ENCODE results near the gene RPRD1A. TPM values are rescaled to one million over a fixed set of nuclear protein-coding genes. Genes with fewer than 3 reads are reported as not detected.

RPRD1A gene
- total and polyA plus RNA-seq, 2 of the 4 experiments (the other 2 are of a cell fraction) = 23.3 to 27.2 TPM

DNA sequence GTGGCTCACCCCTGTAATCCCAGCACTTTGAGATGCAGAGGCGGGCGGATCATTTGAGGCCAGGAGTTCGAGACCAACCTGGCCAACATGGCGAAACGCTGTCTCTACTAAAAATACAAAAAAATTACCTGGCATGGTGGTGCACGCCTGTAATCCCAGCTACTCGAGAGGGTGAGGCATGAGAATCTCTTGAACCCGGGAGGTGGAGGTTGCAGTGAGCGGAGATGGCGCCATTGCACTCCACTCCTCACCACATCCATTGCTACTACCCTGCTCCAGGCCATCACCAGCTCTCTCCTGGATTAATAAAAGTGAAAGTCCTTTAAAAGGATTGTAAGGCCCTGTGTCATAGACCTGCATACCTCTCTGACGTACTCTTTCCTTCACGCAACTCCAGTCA is 93.7 kb downstream of the RPRD1A start:
- H4K5ac ChIP-seq (ENCODE audit: low read depth, low read length) = no peak overlapping the region
- ChIA-PET CTCF (no interaction called here), POLR2A (ENCODE audit: unreplicated experiment) (no interaction called here)
- H3K36me3 ChIP-seq (ENCODE audit: control insufficient read depth, insufficient read depth, low read length) = peaks cover 15% of the 10 kb centered on the region
- no peak overlapping the region for H2BK20ac ChIP-seq (ENCODE audit: low read depth, low read length)
- no peaks in the 10 kb centered on the region for H3K9me1 ChIP-seq (ENCODE audit: insufficient read depth, low read length)
- ATAC-seq (ENCODE audit: low read depth) (no peak), DNase-seq (no peak)
- no peak overlapping the region for H2AK9ac ChIP-seq (replicated peaks; ENCODE audit: low read depth, low read length, poor library complexity)
- no TSS peak for BruUV-seq (replicated peaks)
- peak overlapping the region; percentile 96; the same call in 1 of the 2 replicates for H3K9ac ChIP-seq (ENCODE audit: low read depth, low read length)
- 100% methylated on average over 2 of the region's 12 CpGs; no CpG with 5 or more reads in 1 of the 2 experiments for WGBS, 2 experiments (ENCODE audit: extremely low coverage in 2 of 2, insufficient read length in 1 of 2)
- peaks cover 5% of the 10 kb centered on the region for H3K4me1 ChIP-seq (ENCODE audit: control insufficient read depth, insufficient read depth, low read length)
- H3K23ac ChIP-seq (ENCODE audit: low read depth, low read length) = no peak overlapping the region
- TF ChIP-seq MAFK (IDR thresholded peaks at IDR 0.05; ENCODE audit: low read depth, low read length) = no peak
- TF ChIP-seq CTCF (conservative IDR thresholded peaks at IDR 0.05; ENCODE audit: low read depth, low read length) = no peak
- no peak for TF ChIP-seq RCOR1 (IDR thresholded peaks at IDR 0.05; ENCODE audit: insufficient replicate concordance, low read length)
- TF ChIP-seq CHD1 (IDR thresholded peaks at IDR 0.05; ENCODE audit: low read depth, low read length) = no peak
- TF ChIP-seq MXI1 (IDR thresholded peaks at IDR 0.05; ENCODE audit: borderline replicate concordance, low read depth, low read length) = no peak
- no peak for TF ChIP-seq FOS (IDR thresholded peaks at IDR 0.05; ENCODE audit: low read depth, low read length)
- TF ChIP-seq CEBPB (IDR thresholded peaks at IDR 0.05; ENCODE audit: low read depth, low read length) = no peak
- TF ChIP-seq NFE2L2 (IDR thresholded peaks at IDR 0.05; ENCODE audit: low read depth, low read length) = no peak
- TF ChIP-seq, protein P1, sequence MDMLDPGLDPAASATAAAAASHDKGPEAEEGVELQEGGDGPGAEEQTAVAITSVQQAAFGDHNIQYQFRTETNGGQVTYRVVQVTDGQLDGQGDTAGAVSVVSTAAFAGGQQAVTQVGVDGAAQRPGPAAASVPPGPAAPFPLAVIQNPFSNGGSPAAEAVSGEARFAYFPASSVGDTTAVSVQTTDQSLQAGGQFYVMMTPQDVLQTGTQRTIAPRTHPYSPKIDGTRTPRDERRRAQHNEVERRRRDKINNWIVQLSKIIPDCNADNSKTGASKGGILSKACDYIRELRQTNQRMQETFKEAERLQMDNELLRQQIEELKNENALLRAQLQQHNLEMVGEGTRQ (IDR thresholded peaks at IDR 0.05; ENCODE audit: low read depth, low read length) = no peak
- TF ChIP-seq ELK1 (IDR thresholded peaks at IDR 0.05; ENCODE audit: borderline replicate concordance, low read depth, low read length) = no peak
- no peak for TF ChIP-seq SMC3 (IDR thresholded peaks at IDR 0.05; ENCODE audit: low read depth, low read length)
- no peak for TF ChIP-seq RAD21 (IDR thresholded peaks at IDR 0.05; ENCODE audit: low read length)
- TF ChIP-seq BHLHE40 (IDR thresholded peaks at IDR 0.05; ENCODE audit: low read depth, low read length) = no peak
- TF ChIP-seq MAZ (IDR thresholded peaks at IDR 0.05; ENCODE audit: borderline replicate concordance, low read depth, low read length) = no peak
- no peak for TF ChIP-seq RFX5 (IDR thresholded peaks at IDR 0.05; ENCODE audit: low read depth, low read length)
- no peak for TF ChIP-seq POLR2A (IDR thresholded peaks at IDR 0.05; ENCODE audit: low read depth, low read length)
- H3K79me1 ChIP-seq (ENCODE audit: low read depth in 1 of 2, low read length in 2 of 2) = peaks cover 23 to 30% of the 10 kb centered on the region in 2 experiments
- no peak overlapping the region for H3K4ac ChIP-seq (ENCODE audit: low read depth, low read length)
- H4K20me1 ChIP-seq (ENCODE audit: insufficient read depth, low read length) = no peaks in the 10 kb centered on the region; the same call in 1 of the 2 replicates
- H3K27ac ChIP-seq (ENCODE audit: insufficient read depth, low read length) = no peak overlapping the region
- intact Hi-C loops (cut with micrococcal nuclease) (no loop called here), in situ Hi-C loops (cut with MboI; ENCODE audit: low sequenced_read_pairs) (loop anchor here (25.0 kb wide), 2 partner anchors 586 to 736 kb away; partner anchors contain the start of genes ZNF396 and ZNF397), dilution Hi-C loops (cut with HindIII; ENCODE audit: low sequenced_read_pairs, unreplicated experiment) (no loop called here)
- peak overlapping the region; percentile 99; the same call in 1 of the 2 replicates for H3K4me2 ChIP-seq (ENCODE audit: low read depth, low read length)
- no peak overlapping the region for H4K91ac ChIP-seq (ENCODE audit: insufficient read depth, low read depth, low read length)
- no peak overlapping the region for H2AFZ ChIP-seq (replicated peaks; ENCODE audit: low read length, poor library complexity)
- peak overlapping the region; percentile 91; the same call in 1 of the 2 replicates for H3K4me3 ChIP-seq (ENCODE audit: insufficient read depth, low read depth, low read length)
- H3K27me3 ChIP-seq (ENCODE audit: control insufficient read depth, insufficient read depth, low read length) = no peaks in the 10 kb centered on the region
- H2BK5ac ChIP-seq (ENCODE audit: low read depth, low read length, poor library complexity, severe bottlenecking) = no peak overlapping the region
- H2AK5ac ChIP-seq (ENCODE audit: low read depth, low read length) = no peak overlapping the region
- H2BK120ac ChIP-seq (ENCODE audit: low read depth, low read length) = no peak overlapping the region
- H2BK15ac ChIP-seq (ENCODE audit: low read depth, low read length) = no peak overlapping the region
- H3K9me3 ChIP-seq (ENCODE audit: control insufficient read depth, insufficient read depth, low read length) = no peaks in the 10 kb centered on the region
- H4K8ac ChIP-seq (ENCODE audit: low read depth in 2 of 2, low read length in 2 of 2) = no peak overlapping the region
- no peak overlapping the region for H3K18ac ChIP-seq (ENCODE audit: low read depth, low read length)
- no peak overlapping the region for H3K14ac ChIP-seq (replicated peaks; ENCODE audit: low read depth, low read length)
- no peak overlapping the region for H3K56ac ChIP-seq (ENCODE audit: extremely low read depth, insufficient read depth, low read length)

All from IMR-90 (cell line).